HG02623 (cell line): ENCODE results near the gene WNT5A.

ENCODE experiments used
- ATAC-seq: cut with Tn5 transposase; IDR thresholded peaks from one replicate; pipeline ENCODE4 v1.9.1; 2021; ENCODE audit warnings: moderate library complexity; ENCODE audit not compliant: unreplicated experiment

The WNT5A gene

DNA sequence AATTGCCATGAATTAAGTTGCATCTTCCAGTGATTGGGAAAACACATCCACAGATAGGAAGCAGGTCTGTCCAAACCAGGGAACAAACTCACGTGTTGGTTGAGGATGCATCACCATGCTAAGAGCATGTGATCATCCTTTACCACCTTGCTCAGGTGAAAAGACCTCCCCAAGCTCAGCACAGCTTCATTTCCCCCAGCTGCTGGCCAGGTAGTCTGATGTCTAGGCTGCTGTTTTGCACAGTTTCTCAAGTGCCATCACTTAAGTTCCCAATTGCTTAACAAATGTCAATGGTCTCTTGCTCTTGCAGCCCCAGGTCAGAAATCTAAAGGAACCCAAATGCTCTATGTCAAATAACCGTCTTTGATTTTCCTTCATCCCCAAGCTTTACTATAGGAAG lies 34.2 kb downstream of the WNT5A start:
- ATAC-seq: no peak

DNA sequence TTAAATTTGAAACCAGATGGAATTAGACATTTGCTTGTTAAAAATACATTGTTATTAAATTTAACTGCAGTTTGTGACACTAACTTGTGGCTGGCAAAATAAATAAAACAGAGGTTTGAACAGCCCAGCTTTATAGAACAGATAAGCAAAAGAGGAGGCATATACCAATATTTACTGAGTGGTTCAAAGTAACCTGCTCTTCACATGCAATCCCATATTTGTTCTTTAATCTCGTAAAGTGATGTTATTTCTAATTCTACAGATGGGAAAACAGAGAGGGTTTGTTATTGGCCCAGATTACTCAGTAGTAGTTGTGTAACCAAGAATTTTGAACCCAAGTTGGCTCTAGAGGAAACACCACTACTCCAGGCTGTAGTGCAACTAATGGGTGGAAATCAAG lies 37.6 kb downstream of the WNT5A start:
- no peak for ATAC-seq

DNA sequence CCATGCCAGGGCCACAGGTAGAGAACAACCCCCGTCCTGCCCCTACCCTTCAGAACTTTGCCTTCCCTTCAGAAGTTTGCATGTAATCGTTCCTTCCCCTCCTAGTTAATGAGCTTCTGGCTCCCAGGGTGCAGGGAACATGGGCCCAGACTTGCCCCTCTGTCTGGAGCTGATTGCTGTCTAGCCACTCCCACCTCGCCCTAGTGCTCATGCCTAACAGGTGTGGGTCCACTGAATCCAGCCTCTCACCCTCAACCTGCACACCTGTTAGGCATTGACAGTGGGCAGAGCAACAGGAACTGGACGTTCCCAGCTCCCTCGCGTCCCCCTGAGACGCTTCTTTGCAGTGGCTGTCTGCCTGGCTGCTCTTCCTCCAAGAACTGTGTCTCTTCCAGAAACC lies 40.3 kb downstream of the WNT5A start:
- no peak for ATAC-seq

DNA sequence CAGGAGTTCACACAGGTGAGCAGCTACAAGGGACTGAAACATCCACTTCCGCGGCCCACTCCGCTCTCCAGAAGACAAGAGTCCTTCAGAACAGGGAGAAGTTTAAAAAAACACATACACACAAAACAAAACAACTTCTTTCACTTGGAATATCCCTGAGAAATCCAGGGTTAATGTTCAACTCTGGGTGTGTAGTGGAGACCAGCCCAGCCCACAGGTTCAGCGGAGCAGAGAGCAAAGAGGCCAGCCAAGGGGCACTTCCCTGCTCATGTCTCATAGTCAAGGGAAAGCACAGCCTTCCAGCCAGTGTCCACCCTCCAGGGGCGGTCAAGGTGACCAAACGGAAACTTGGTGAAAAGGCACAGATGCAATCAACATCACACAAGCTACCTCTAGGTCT lies 41.6 kb downstream of the WNT5A start:
- ATAC-seq: no peak

DNA sequence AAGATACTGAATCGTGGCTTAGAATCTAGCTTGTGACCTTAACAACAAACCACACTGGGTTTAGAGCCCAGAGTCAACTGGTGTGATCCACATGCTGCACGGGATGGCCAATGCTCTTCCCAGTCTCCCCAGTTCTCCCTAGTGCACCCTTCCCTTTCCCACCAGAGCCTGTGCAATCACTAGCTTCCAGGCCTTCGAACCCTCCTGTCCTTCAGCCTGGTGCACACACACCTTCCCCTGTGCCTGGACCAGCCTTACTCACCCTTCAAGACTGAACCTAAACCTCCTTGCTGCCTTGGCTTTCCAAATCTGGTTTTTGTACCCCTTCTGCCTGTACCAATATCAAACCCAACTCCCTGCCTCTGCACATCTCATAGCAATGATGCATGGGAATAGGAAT lies 43.8 kb downstream of the WNT5A start:
- no peak for ATAC-seq

DNA sequence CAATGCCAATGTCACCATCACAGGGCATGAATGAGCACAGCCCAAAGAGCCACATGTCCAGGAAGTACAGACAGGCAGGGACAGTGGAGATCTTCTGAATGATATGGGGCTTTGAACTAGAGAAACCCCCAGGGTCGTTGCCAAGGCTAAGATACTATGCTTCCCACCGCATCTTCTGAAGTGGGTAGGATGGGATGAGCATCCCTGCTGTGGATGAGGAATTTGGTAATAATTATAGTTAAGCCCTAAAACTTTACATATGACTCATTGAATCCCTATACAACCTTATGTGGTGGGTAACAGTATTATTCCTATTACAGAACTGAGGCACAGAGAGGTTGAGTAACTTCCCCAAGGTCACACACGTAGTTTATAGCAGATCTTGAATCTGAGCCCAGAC lies 44.2 kb downstream of the WNT5A start:
- ATAC-seq: no peak

DNA sequence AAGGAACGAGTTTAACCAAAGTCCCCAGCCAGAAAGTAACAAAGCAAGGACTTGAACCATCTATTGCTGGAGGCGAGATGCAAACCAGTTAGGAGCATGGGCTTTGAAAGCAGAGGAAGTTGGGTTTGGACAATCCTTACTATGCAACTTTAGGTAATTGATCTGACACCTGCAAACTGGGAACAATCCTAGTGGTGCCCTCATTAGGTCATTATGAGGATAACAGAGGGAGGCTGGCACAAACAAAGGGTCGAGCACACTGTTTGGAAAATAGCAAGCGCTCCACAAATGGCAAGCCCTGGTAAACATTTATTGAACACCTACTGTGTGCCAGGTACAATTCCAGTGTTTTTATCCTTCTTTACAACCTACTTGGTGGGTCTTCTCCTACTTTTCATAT lies 45.6 kb downstream of the WNT5A start:
- ATAC-seq: no peak

DNA sequence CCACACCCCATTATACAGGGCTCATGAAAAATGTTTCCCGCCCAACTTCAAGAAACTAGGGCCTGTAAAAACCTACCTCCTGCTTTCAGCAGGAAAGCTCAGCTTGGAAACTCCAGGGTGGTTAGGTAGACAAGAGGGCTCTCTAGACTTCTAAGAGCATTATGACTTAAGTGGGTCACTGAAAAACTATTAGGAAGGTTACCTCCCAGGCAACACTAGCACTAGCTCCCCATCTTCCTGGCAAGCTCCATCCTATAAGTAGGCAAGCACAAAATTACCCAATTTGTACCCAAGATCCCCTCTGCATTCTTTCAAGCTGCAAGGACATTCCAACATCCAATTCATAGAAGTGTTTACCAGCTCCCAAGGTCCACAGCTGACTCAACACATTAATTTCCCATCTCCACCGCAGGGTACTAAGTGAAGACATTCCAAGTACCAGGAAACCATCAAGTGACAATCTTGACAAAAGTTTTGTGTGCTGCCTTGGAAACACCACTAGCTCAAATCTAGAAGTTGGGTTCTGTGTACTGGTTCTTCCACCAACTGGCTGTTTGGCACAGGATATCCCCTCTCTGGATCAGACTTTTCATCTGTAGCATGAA lies 46.9 kb downstream of the WNT5A start:
- ATAC-seq: no peak

DNA sequence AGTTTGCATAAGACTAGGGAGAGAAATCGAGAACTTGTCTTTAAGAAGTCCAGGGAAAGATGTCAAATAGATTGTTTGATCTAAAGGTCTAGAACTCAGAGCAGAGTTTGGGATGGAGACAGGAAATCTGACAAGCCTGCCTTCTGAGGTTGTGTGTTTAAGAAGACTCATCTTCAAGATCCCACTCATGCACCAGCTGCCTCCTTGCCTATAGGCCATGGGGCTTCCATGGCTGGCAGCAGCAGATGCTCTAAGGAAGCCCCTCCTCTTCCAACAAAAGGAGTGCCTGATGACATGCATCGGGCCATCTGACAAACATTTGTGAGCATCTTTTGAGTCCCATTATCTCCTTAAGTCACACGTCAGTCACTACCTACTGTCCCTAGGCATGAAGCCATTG lies 47.4 kb downstream of the WNT5A start:
- no peak for ATAC-seq

DNA sequence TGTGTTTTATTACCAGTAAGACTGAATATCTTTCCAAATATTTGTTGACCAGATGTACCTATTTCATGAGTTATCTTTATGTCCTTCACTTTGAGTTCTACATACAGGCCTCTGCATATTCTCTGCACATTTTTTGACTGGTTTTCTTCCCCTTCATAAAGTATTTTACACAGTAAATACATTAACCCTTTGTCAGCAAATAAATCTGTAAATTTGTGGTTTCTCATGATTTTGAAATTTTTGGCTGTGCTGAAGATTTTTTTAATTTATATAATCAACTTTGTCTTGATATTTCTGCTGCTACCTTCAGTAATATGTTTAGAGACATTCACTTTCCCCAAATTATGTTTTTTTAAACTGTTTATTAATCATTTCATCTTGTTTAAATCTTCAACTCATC lies 50.5 kb downstream of the WNT5A start:
- no peak for ATAC-seq

DNA sequence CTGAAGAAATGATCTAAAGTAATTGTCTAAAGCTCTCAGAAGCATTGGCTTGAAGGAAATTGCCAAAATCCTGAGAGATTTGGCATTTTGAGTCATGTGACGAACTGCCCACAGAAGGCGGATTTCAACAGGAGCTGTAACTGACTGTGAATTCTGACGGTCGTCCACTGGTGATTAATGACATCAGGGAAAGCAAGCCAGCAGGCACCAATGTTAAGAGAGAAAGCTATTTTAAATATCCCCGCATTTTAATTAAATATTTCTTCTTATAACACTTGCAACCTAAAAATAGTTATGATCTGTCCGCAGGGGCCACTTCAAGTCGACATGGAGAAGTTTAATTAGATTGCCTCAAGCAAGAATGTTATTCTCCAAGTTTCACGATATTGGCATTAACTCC lies 51.6 kb downstream of the WNT5A start:
- ATAC-seq: no peak

DNA sequence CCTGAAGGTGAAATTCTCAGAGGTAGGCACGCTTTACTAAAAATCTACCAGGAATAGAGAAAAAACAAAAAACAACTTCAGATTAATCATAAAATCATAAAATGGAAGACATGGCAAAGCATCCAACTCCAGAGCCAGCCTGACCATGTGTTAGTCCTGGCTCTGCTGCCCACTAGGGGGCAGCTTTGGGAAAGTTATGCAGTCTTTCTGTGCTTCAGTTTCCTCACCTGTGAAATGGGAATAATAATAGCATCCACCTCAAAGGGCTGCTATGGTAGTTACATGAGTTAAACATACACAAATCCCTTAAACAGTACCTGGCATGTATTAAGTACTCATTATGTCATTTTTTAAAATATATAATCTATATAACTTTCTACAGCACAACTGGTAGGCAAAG lies 52.3 kb downstream of the WNT5A start:
- ATAC-seq: no peak

DNA sequence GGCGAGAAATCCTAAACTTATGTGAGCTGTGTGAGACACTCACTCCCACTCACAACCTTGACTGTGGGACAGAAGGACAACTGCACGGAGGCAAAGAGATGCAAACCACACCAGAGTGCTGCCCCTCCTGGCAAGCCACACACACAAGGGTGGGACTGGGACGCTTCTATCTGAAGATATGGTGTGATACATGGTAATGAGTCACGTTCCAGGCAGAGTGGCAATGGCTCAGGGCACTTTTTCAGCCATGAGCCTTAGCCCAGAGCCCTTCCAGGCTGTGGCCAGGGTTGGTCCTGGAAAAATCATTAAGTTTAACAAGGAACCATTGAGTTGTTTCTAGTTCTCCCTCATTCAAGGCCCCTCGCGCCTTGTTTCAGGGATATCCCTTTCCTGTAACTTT lies 56.1 kb downstream of the WNT5A start:
- ATAC-seq: no peak

DNA sequence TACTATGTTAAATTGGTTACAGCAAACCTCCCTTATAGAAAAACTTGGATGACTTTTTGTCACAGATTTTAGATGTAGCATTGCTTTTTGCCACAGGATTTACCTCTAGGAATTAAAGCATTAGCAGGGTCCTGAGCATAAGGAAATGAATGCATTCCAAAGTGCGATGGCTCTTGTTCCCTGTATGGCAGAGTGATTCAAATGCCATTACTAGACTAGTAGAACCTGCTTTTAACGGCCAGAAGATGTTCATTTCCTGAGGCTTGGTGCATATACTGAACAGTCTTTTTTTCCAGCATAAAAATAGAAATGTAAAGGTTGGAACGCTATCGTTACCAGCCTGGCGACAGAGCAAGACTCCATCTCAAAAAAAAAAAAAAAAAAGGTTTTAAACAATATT lies 59.4 kb downstream of the WNT5A start:
- ATAC-seq: no peak

DNA sequence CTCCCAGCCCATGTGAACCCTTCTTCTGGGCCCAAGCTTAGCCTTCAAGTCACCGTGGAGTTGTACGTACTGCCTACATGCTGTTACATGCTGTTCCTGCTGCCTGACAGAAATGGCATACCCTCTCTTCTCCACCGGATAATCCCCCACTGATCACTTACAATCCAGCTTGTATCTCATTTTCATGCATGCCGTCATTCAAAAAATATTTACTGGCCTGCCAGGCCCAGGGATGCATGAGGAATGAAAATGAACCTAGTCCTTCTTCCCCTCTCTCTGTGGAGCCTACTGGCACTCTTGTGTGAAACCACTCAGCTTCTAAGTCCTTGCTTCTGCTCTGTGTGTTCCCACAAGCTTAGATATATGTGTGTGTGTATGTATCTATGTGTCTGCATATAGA lies 60.6 kb downstream of the WNT5A start:
- ATAC-seq: no peak

DNA sequence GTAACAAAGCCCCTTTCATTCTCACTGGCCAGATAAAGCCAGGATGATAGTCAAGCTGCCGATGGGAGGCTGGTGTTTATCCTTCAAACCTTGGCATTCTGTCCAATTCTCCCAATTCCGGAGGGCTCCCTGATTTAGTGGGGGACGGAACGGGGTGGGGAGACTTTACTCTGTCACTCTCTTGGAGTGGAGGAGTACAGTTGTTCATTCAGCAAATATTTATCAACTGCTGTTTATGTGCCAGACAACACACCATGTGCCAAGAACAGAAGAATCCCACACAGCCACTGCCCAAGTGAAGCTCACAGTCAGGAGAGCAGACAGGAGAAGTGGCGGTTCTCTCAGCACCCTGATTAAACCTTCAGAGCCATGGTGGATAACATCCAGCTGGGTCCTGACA lies 63.3 kb downstream of the WNT5A start:
- ATAC-seq: no peak

DNA sequence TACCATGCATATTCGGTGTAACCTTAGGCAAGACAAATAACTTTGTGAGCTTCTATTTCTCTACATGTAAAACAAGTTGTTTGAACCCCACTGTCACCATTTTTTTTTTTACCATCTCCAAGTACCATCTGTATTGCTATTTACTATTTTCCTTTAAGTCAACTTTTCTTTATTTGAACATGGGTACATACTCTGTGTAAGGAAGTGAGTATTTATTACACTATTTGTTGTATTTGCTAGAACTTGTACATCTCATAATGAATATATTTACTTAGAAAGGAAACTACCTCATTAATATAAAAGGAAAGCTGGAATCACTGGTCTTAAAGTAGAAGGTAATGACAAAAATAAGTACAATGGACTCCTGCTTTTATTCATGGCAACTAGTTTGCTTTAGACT lies 69.9 kb downstream of the WNT5A start:
- no peak for ATAC-seq

DNA sequence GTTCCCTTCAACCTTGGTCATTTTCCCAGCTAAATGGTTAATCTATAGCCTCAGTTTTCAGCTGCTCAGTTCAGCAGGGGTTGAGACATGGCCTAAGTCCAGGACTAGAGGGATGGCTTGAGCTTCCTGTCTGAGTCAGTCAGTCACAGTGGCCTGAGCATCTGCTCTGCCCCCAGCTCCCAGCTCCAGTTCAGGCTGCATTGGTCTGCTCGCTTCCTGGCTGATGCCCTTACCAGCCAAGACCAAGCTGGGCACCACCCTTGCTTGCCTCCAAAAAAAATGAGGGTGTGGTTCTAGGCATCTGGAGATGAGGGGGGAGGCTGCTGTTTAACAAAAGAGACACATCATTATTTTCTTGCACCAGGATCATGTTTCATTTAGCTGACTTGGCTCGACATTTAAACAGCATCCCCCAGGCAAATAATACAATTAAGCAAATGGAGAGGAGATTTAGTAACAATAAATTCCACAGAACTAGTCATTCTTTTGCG lies 70.7 kb downstream of the WNT5A start:
- ATAC-seq: no peak
